SK-N-SH (cell line): ENCODE measurements around the gene ZNF30. TPM values are rescaled to one million over a fixed set of nuclear protein-coding genes. Genes with fewer than 3 reads are reported as not detected.

Experiments
- CTCF ChIA-PET: fragments of 300-600, 350-600 bp; formaldehyde crosslinking; extraction: SDS; loops from one replicate; lab custom pipeline; 2021; lab: Yijun Ruan, JAX
- POLR2A ChIA-PET: fragments of 350-600 bp; sonication (Branson Sonifier 250); formaldehyde crosslinking; extraction: SDS; loops from one replicate; lab custom pipeline; 2020; ENCODE audit warnings: antibody characterized with exemption, inconsistent platforms; lab: Yijun Ruan, JAX
- DNase-seq: peaks from one replicate; pipeline ENCODE4 v3.0.0; 2012
- H2AFZ ChIP-seq: fragments of 200-600 bp; sonication (generic); 2 replicates; pipeline ENCODE4 v1.8.1; 2016; ENCODE audit warnings: antibody characterized with exemption, mild to moderate bottlenecking, low read depth
- H3F3A ChIP-seq: fragments of 200-600 bp; sonication (generic); replicated peaks from 2 replicates; pipeline ENCODE3; 2016; ENCODE audit warnings: antibody characterized with exemption, mild to moderate bottlenecking; ENCODE audit not compliant: insufficient read depth
- H3K27ac ChIP-seq, 2 experiments: fragments of 200-500 bp in 1 of 2; fragments of 200-600 bp in 1 of 2; sonication (Bioruptor generic) in 1 of 2; sonication (generic), shearing (Covaris generic) in 1 of 2; 2 replicates each; pipeline versions ENCODE4 v1.5.1 to v1.6.1; 2014 to 2016; ENCODE audit warnings: low read depth in 2 of 2, inconsistent platforms in 1 of 2, low read length in 1 of 2, mild to moderate bottlenecking in 1 of 2, mixed read lengths in 1 of 2
- H3K27me3 ChIP-seq: fragments of 200-600 bp; sonication (generic), shearing (Covaris generic); 2 replicates; pipeline ENCODE4 v1.6.1; 2016; ENCODE audit warnings: mixed run types; ENCODE audit not compliant: insufficient read depth
- H3K36me3 ChIP-seq, 2 experiments: fragments of 200-500 bp in 1 of 2; fragments of 200-600 bp in 1 of 2; sonication (Bioruptor generic) in 1 of 2; sonication (generic) in 1 of 2; replicated peaks in 1 of 2; 2 replicates each; pipeline versions ENCODE3 to v1.5.1; 2014 to 2016; ENCODE audit warnings: low read length in 1 of 2, mild to moderate bottlenecking in 1 of 2; ENCODE audit not compliant: insufficient read depth in 2 of 2, control insufficient read depth in 1 of 2
- H3K4me1 ChIP-seq, 2 experiments: fragments of 200-500 bp in 1 of 2; fragments of 200-600 bp in 1 of 2; sonication (Bioruptor generic) in 1 of 2; sonication (generic), shearing (Covaris generic) in 1 of 2; 2 replicates each; pipeline versions ENCODE4 v1.5.1 to v1.6.1; 2014 to 2016; ENCODE audit warnings: low read depth in 1 of 2, low read length in 1 of 2, mixed run types in 1 of 2; ENCODE audit not compliant: insufficient read depth in 2 of 2, control insufficient read depth in 1 of 2
- H3K4me2 ChIP-seq: fragments of 200-600 bp; sonication (generic), shearing (Covaris generic); 2 replicates; pipeline ENCODE4 v1.6.1; 2017; ENCODE audit warnings: mixed run types
- H3K4me3 ChIP-seq, 2 experiments: fragments of 200-500 bp in 1 of 2; fragments of 200-600 bp in 1 of 2; sonication (Bioruptor generic) in 1 of 2; sonication (generic), shearing (Covaris generic) in 1 of 2; 2 replicates each; pipeline versions ENCODE4 v1.5.1 to v1.8.1; 2014 to 2016; ENCODE audit warnings: low read depth in 2 of 2, inconsistent platforms in 1 of 2, low read length in 1 of 2, mild to moderate bottlenecking in 1 of 2, mixed read lengths in 1 of 2, moderate library complexity in 1 of 2
- H3K79me2 ChIP-seq: fragments of 200-600 bp; sonication (generic); 2 replicates; pipeline ENCODE4 v1.8.1; 2017; ENCODE audit warnings: mild to moderate bottlenecking; ENCODE audit not compliant: insufficient read depth
- H3K9ac ChIP-seq: fragments of 200-600 bp; sonication (generic); 2 replicates; pipeline ENCODE4 v1.6.1; 2017; ENCODE audit warnings: mixed run types
- H3K9me2 ChIP-seq: fragments of 200-600 bp; sonication (generic); 2 replicates; pipeline ENCODE4 v1.6.1; 2017; ENCODE audit warnings: mixed run types
- H3K9me3 ChIP-seq: fragments of 200-600 bp; sonication (generic); 2 replicates; pipeline ENCODE4 v1.6.1; 2017; ENCODE audit warnings: mixed run types, mild to moderate bottlenecking, moderate library complexity
- H4K20me1 ChIP-seq: fragments of 200-600 bp; sonication (generic); 2 replicates; pipeline ENCODE4 v1.6.1; 2017; ENCODE audit warnings: mild to moderate bottlenecking, mixed run types; ENCODE audit not compliant: insufficient read depth
- CHD2 ChIP-seq: fragments of 150-350 bp; IDR thresholded peaks from 2 replicates; pipeline ENCODE4 v1.6.1; 2018; ENCODE audit warnings: low read length; ENCODE audit not compliant: partially characterized antibody
- FOXM1 ChIP-seq: IDR thresholded peaks from 2 replicates; pipeline ENCODE4 v1.4.0; 2012; ENCODE audit warnings: low read depth, mild to moderate bottlenecking
- MXI1 ChIP-seq: IDR thresholded peaks from 2 replicates; pipeline ENCODE4 v1.6.1; 2012; ENCODE audit warnings: mild to moderate bottlenecking, low read depth, low read length, improper control_type of control experiment
- RFX5 ChIP-seq: IDR thresholded peaks from 2 replicates; pipeline ENCODE4 v1.6.1; 2012; ENCODE audit warnings: mild to moderate bottlenecking, improper control_type of control experiment, low read length
- SIN3A ChIP-seq: IDR thresholded peaks from 2 replicates; pipeline ENCODE4 v1.6.1; 2012; ENCODE audit warnings: low read depth, mild to moderate bottlenecking, low read length, moderate library complexity, borderline replicate concordance
- SMC3 ChIP-seq: IDR thresholded peaks from 2 replicates; pipeline ENCODE4 v1.6.1; 2012; ENCODE audit warnings: low read depth, low read length, improper control_type of control experiment
- TAF1 ChIP-seq: IDR thresholded peaks from 2 replicates; pipeline ENCODE4 v1.6.1; 2012; ENCODE audit warnings: low read depth, mild to moderate bottlenecking, low read length, moderate library complexity, borderline replicate concordance
- TCF12 ChIP-seq: IDR thresholded peaks from 2 replicates; pipeline ENCODE4 v1.4.0; 2012
- WGBS: methylation state at CpG from one replicate; pipeline ENCODE4 v1.1.6; 2017; ENCODE audit warnings: low lambda C conversion rate; 5-methylcytosine and 5-hydroxymethylcytosine counted together
- polyA plus RNA-seq, 3 experiments: library from polyadenylated mRNA; depleted of rRNA; stranded (reverse); fragments of >200 nt; gene quantifications; 2 replicates each; pipeline ENCODE4 v1.2.3, GENCODE V29; 2012
- TF ChIP-seq, protein P1 (sequence below): IDR thresholded peaks from 2 replicates; pipeline ENCODE4 v1.4.0; 2012; ENCODE audit warnings: low read depth, borderline replicate concordance
- TF ChIP-seq, protein P2 (sequence below): IDR thresholded peaks from 2 replicates; pipeline ENCODE4 v1.4.0; 2012; ENCODE audit warnings: low read depth
- TF ChIP-seq, protein P3 (sequence below): fragments of 150-350 bp; IDR thresholded peaks from 2 replicates; pipeline ENCODE4 v1.6.1; 2017; ENCODE audit warnings: antibody characterized with exemption, low read length, low read depth, borderline replicate concordance

ZNF30 gene
- polyA plus RNA-seq, 1 of the 3 experiments (the other 2 are of a cell fraction), result 1.7 TPM

DNA sequence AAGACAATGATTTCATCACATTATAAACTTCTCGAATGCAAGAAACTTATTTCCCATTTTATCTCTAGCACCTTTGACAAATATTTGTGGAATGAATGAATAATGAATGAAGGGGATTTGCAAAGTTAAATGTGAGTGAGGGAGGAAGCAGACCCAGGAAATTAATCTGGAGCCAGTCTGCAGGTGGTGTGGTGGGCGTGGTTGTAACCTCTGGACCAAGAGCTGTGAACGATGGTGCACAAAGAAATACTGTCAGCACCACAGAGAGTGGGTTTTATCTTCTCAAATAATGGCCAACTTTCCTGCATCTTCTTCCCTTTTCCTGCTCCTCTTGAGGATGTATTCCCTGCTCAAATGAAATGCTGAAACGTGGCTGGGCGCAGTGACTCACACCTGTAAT, 48.4 kb downstream of the ZNF30 start:
- Histone ChIP-seq H3K4me2 (no peak overlapping the region), H3K4me3 (no peak overlapping the region), H4K20me1 (no peaks in the 10 kb centered on the region), H3K36me3 (no peaks in the 10 kb centered on the region), H3F3A (no peaks in the 10 kb centered on the region), H3K27ac (no peak overlapping the region), H3K9me3 (no peaks in the 10 kb centered on the region), H3K4me1 (no peaks in the 10 kb centered on the region), H3K9me2 (no peaks in the 10 kb centered on the region), H3K79me2 (no peaks in the 10 kb centered on the region), H2AFZ (no peak overlapping the region), H3K9ac (no peak overlapping the region), H3K27me3 (peaks cover 6% of the 10 kb centered on the region; the same call in 1 of the 2 replicates)
- CTCF ChIA-PET, result interaction anchor here (2.3 to 4.1 kb wide), 2 partner anchors 34 to 38 kb away, joined by 7 to 38 read pairs; no protein-coding TSS in a partner anchor
- no peak for TF ChIP-seq FOXM1
- no peak for TF ChIP-seq SMC3
- no peak for TF ChIP-seq MXI1
- TF ChIP-seq TCF12, result no peak
- TF ChIP-seq, protein P1, sequence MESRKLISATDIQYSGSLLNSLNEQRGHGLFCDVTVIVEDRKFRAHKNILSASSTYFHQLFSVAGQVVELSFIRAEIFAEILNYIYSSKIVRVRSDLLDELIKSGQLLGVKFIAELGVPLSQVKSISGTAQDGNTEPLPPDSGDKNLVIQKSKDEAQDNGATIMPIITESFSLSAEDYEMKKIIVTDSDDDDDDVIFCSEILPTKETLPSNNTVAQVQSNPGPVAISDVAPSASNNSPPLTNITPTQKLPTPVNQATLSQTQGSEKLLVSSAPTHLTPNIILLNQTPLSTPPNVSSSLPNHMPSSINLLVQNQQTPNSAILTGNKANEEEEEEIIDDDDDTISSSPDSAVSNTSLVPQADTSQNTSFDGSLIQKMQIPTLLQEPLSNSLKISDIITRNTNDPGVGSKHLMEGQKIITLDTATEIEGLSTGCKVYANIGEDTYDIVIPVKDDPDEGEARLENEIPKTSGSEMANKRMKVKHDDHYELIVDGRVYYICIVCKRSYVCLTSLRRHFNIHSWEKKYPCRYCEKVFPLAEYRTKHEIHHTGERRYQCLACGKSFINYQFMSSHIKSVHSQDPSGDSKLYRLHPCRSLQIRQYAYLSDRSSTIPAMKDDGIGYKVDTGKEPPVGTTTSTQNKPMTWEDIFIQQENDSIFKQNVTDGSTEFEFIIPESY, result no peak
- TF ChIP-seq TAF1, result no peak
- TF ChIP-seq, protein P2, sequence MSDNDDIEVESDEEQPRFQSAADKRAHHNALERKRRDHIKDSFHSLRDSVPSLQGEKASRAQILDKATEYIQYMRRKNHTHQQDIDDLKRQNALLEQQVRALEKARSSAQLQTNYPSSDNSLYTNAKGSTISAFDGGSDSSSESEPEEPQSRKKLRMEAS, result no peak
- TF ChIP-seq, protein P3, sequence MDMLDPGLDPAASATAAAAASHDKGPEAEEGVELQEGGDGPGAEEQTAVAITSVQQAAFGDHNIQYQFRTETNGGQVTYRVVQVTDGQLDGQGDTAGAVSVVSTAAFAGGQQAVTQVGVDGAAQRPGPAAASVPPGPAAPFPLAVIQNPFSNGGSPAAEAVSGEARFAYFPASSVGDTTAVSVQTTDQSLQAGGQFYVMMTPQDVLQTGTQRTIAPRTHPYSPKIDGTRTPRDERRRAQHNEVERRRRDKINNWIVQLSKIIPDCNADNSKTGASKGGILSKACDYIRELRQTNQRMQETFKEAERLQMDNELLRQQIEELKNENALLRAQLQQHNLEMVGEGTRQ, result no peak
- 65% methylated on average over 5 of the region's 5 CpGs for WGBS
- DNase-seq, result no peak
- POLR2A ChIA-PET, result no interaction called here

DNA sequence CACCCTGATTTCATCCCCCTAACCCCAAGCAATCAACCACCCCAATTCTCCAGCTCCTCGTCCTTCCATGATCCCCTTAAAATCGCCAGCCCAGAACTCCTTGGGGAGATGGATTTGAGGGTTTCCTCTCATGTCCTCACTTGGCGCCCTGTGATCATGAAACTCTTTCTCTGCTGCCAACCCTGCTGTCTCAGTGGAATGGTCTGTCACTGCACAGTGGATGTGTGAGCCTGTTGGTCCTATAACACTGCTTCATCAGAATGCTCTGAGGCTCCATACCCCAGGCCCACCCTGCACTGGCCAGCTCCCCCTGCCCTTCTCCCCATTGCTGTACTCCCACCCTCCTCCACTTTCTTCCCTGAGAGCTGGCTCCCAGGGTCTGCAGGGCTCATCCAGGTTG, 49.9 kb downstream of the ZNF30 start:
- DNase-seq, result no peak
- H3K36me3 ChIP-seq, result no peaks in the 10 kb centered on the region
- H4K20me1 ChIP-seq, result no peaks in the 10 kb centered on the region
- H3K9me3 ChIP-seq, result no peaks in the 10 kb centered on the region
- H3K9ac ChIP-seq, result no peak overlapping the region
- H3K4me1 ChIP-seq, result no peaks in the 10 kb centered on the region
- no peak overlapping the region for H2AFZ ChIP-seq
- CTCF ChIA-PET, result interaction anchor here (0.9 kb wide), 1 partner anchor 138 kb away, joined by 3 read pairs; no protein-coding TSS in a partner anchor
- H3F3A ChIP-seq, result no peaks in the 10 kb centered on the region
- no peaks in the 10 kb centered on the region; the same call in 1 of the 2 replicates for H3K27me3 ChIP-seq
- H3K4me3 ChIP-seq, result no peak overlapping the region
- no peak for TF ChIP-seq CHD2
- no peak for TF ChIP-seq SIN3A
- TF ChIP-seq RFX5, result no peak
- H3K79me2 ChIP-seq, result no peaks in the 10 kb centered on the region
- H3K4me2 ChIP-seq, result no peak overlapping the region
- WGBS, result 35% methylated on average over 3 of the region's 3 CpGs
- H3K9me2 ChIP-seq, result no peaks in the 10 kb centered on the region
- POLR2A ChIA-PET, result no interaction called here
- no peak overlapping the region for H3K27ac ChIP-seq
